ACHN (cell line): ENCODE results near the gene TTLL9.

ENCODE experiments used
- DNase-seq: peaks from one replicate; pipeline ENCODE4 v3.0.0-alpha.2; 2015
- in situ Hi-C: cut with HindIII; loops from 2 replicates; pipeline ENCODE4 v1.10.0; 2017; ENCODE audit warnings: low sequenced_read_pairs, low pct_ligation_motif_present, low pct_unique_long_range_greater_than_20kb

TTLL9 gene

DNA sequence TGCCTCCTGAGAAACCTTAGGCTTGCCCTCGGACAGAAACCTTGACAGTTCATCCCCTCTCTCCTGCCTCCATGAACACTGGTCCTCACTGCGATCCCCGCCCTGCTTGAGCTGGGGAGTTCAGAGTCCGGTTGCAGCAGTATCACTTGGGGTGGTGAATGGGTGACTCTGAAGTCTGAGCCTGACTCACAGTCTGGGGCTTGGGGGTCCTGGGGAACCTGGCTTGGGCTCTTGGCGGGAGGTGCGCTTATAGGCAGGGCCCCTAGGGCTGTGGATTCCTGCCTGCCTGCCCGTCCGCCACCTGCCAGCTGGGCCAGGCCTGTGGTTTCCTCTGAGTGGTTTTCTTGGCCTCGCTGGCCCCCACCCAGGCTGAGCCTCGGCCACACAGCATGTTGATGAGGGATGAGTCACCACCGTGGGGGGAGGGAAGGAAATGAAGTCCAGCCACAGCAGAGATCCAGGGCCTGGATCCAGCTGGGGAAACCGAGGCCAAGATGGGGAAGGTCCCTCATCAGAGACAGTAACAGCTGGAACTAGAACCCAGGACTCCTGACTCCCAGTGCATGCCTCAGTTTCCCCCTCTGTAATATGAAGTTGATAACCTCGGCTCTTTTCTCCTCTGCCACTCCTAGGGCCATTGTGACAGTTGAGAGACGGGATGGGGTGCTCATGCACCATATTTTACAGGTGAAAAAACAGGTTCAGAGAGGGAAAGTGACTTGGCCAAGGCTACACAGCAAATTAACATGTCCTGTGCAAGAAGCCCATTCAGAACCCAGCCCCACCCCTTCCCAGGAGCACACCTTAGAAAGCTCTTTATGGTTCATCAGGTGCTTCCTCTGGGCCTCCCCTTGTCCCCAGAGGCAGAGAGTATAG, 34.2 kb upstream of the TTLL9 start:
- in situ Hi-C loops, result no loop called here
- DNase-seq, result peak; percentile 93

DNA sequence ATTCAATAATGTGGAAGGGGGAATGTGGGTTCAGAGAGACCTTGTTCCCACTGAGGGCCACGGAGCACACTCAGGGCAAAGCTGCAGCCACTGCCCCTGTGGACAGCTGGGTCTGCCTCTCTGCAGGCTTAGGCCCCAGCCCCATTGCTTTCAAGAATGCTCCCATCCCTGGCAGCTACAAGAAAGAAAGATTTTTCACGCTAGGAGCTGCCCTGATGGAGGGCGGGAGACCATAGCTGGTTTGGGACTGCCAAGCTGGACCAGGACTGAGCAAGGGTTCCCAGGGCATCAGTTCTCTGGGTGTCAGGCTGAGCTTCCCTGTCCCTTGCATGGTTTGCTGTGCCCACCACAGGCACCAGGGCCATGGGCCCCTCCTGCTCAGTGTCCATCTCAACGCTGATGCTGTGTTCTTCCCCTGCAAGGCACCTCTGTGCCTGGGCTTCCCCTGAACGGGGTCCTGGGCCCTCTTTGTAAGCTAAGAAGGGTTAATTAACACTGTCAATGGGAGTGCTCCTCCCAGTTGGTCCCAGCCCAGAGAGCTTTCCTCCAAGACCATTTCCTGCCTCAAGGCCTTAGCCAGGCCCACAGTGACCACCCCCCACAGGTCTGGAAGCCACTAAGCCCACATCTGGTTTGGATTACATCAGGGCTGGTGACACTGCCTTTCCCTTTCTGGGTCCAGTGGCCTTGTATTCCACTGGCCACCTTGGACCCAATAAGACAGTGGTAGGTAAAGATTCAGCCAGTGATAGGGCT, 33.4 kb upstream of the TTLL9 start:
- in situ Hi-C loops, result no loop called here
- no peak for DNase-seq

DNA sequence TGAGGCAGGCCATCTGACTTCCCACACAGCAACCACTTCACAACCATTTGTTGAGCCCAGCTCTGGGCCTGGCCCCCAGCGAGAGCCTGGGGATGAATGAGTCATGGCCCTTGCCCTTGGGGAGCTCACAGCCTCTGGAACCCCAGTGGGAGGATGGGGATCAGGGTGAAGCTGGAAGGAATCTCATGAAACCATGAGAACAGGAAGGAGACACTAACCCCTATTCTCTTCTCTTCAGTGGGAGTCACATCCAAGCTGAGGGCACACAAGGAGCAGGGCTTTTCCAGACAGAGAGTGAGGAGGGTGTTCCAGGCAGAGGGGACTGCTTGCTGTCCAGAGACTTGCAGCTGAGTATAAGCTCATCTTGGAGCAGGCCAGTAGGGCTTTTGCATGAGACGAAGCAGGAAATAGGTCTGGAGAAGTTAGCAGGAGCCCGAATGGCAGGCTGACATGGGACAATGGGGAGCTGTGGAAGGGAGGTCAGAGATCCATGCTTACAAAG, 32.5 kb upstream of the TTLL9 start:
- DNase-seq, result peak; percentile 53
- in situ Hi-C loops, result no loop called here

DNA sequence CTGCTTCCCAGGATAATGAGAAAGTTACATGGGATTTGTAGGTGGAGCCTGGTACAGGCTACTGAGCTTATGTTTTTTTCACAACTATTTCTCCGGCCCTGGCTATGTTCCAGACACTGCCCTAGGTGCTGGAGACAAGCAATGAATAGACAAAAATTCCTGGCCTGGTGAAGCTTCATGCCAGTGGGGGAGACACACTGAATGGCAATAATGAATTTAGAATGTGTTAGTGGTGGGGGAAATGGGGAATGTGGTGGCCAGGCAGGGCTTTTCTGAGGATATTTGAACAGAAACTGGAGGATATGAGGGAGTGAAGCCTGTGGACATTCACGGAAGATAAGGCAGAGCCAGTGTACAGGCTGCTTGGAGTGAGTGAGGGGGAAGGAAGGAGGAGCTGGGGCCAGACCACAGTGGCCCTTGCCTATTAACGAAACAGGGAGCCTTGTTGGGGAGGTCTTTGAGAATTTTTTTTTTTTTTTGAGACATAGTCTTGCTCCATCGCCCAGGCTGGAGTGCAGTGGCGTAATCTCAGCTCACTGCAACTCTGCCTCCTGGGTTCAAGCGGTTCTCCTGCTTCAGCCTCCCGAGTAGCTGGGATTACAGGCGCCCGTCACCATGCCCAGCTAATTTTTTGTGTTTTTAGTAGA, 31.7 kb upstream of the TTLL9 start:
- in situ Hi-C loops, result no loop called here
- peak; percentile 45 for DNase-seq

DNA sequence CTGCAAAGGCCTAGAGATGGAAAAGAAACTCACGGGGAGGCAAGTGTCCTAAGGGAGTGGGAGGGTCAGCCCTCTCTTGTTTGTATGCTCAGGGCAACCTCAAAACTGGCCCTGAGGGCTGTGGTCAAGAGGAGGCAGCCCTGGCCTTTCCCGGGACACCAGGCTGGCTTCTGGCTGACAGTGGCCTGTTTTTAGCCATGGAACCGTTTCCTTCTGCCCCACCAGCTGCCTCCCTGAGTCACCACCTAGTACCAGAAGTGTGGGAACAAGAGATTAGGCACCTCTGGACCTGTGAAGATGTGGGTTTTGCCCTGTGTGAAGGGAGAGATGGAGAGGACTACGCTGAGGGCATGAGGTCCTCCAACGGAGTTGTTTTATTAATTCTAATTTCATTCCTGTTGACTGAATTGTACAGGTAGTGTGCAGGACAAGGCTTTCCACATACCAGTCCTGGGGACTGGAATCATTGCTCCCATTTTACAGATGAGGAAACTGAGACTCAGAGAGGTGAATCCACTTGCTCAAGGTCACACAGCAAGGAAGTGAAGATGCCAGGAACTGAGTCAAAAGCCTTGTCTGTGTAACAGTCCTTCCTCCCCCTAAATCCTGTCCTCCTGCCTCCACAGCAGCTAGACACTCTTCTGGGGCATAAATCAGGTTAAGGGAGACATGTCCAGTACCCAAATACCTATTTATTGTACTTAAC, 30.5 kb upstream of the TTLL9 start:
- DNase-seq, result peak; percentile 6

DNA sequence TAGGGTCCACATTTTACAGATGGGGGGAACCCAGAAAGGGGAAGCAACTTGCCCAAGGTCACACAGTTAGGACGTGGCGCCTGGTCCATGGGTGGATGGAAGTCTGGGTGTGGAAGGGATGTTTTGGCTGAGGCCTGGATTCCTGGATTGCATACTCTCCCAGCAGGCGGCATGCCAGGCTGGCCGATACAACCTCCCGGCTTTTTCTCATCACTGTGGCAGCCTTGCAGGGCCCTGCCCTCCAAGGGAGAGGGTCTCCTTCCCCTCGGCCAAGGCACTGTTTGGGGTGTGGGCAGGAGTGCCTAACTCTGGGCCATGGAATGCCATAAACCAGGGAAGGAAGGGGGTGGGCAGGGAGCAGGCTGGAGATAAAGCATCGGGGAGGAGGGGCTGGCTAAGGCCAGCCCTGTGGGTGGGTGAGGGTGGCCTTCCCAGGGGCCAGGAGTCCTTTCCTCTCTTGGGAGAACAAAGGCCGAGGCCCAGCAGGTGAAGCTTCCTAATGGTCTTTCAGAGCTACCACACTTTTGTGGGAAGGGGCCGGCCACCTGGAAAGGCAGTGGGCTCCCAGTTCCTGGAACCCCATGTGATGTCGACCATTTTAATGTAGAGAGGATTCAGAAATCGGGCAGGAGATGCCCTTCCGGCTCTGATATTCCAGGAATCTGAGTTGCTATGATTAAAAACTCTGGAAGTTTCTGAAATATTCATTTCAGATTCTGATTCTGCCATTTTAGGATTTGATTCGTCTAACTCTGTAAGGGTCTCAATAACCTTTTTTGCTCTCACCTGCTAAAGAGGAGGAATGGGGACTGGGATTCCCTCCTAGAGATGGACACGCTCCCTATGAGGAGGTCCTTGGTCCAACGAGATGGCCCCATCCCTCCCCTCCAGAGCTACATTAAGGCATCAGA, 29.3 kb upstream of the TTLL9 start:
- in situ Hi-C loops, result no loop called here
- peak; percentile 7 for DNase-seq

More for the DNA sequence above, 30.5 kb upstream of the TTLL9 start:
- in situ Hi-C loops, result no loop called here

DNA sequence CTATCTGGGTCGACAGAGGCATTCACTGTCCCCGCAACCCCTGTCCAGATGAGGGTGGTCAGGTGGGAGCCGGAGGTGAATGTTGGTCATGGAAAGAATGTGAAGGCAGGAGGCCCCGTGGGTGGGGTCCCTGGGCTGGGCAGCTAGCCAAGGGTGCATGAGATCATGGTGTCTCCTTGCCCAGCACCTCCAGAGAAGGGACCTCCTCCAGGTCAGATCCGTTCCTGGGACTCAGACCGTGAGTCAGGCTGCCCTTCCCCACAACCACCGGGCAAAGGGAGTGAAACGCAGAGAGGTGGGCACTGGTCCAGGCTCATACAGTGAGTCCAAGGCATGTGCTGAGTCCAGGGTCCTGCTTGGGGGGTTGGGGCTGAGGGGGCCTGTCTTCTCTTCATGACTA, 28.5 kb upstream of the TTLL9 start:
- in situ Hi-C loops, result no loop called here
- DNase-seq, result peak; percentile 67

DNA sequence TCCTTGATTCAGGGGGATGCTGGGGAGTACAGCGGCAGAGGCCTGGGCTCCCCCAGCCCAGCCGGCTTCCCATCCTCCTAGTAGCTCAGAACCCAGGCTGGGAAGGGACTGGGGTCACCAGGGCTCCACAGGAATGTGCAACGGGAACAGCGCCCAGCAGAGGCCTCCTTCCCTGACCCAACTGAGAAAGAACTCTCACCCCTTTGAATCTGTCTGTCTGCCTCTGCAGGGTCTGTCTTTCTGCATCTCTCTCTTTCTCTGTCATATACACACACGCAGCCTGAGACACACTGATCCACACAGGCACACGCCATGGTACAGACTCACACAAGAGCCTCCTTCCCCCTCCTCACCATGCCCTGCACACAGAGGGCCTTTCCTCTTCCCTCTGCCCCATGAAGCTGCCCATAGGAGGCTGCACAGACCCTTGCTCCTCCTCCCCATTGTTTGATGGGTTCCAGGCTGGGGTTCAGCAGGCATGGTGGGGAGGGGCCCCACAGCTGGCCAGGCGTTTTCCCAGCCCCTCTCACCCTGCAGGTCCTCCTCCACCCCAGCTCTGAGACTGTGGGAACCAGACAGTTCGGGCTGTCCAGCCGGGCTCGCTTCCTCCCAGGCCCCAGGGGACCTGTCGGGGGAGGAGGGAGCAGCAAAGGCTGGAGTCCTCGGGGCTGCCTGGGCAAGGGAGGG, 27.8 kb upstream of the TTLL9 start:
- DNase-seq, result peak; percentile 57
- in situ Hi-C loops, result no loop called here

DNA sequence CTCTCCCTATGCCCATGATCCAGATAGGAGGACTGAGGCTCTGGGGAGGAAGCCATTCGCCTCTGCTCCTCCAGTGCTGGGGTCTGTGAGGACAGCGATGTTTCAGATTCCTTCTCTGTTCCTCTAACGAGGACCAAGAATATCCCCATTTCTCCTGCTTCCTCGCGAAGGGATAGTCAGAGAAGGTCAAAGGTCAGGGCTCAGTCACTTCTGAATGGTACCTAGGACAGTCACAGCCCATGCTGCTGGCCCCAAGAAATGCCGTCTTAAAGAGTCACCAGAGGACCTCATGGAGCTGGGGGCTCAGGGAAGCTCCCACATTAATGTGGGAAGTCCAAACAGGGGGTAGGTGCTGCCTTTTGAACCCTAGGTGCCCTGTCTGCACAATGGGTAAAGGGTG, 27.1 kb upstream of the TTLL9 start:
- no peak for DNase-seq
- in situ Hi-C loops, result no loop called here

DNA sequence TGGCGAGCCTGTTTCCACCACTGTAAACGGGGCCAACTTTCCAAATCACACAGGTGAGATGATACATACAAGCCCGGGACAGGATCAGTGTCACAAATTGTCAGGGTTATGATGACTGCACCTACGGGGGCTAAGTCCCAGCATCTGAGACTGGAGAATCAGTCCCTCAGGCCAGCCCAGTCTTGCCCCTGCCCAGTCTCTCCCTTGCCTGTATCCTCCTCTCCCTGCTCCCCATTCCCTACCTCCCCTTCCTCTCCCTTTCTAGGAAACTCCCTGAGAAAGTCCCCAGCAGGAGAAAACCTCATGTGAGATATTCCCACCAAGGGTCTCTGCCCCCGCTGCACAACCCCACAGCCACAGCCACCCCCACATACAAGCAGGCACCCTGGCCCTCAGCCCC, 26.6 kb upstream of the TTLL9 start:
- no peak for DNase-seq
- in situ Hi-C loops, result no loop called here

DNA sequence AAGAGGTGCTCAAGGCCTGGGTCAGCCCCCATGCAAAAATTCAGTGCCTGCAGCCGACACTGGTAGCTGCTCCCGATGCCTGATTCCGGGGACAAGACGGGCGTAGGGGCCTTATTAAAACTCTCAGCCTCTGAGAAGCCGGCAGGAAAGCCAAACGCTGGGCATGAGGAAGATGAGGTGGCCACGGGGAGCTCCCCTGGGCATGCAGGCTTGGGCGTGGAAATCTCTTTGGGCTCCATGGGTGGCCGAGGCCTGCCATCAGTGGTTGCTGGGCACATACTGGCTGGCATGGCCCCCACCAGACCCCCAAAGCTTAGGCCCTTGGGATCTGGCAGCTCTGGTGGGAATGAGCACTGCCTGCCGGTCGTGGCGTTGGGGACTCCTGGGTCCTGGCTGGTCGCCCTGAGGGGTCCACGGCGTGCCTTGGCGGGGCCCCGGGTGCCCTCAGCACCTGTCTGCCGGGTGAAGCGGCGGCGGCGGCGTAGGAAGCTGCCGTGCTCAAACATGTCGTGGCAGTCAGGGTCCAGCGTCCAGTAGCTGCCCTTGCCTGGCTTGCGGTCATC, 25.6 kb upstream of the TTLL9 start:
- DNase-seq, result no peak
- in situ Hi-C loops, result no loop called here

DNA sequence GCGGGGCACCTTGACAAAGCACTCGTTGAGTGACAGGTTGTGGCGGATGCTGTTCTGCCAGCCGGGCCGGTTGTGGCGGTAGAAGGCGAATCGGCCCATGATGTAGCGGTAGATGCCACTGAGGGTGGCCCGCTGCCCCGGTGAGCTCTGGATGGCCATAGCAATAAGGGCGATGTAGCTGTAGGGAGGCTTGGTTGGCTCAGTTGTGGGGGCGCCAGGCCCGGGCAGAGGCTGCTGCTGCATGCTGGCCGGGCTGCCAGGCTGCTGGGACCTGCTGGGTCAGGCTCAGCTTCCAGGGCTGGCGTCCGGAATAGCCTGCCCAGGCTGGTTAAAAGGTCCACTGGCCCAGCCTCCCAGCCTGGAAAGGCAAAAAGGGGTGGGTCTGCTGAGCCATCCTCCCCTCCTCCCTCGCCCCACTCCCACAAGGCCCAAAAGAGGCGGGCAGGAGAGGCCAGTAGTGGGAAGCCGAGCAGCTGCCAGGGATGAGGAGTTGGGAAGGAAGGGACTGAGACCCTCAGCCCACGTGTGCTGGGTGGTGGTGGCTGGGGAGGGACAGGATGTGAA, 25.1 kb upstream of the TTLL9 start, which contains the start of gene FOXS1:
Gene FOXS1 (minus strand): TSS at position 305 of the 564 bp plus-strand sequence. CDS start 62 bp downstream, at position 243.
- DNase-seq, result peak; percentile 32
- in situ Hi-C loops, result no loop called here

DNA sequence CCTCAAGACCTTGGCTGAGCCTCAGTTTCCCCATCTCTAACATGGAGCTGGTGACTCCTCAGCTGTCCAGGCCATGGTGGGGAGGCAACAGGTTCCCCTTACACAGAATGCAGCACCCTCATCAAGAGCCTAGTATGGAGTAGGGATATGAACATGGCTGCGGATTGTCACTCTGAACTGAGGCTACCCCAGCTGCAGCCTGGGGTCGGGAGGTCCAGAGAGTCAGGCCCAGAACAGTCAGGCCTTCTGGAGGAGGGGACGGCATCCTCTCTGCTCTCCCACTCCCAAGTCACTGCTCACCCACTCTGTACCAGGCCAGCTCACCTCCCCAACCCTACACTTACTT, 23.7 kb upstream of the TTLL9 start:
- DNase-seq, result no peak
- in situ Hi-C loops, result no loop called here

DNA sequence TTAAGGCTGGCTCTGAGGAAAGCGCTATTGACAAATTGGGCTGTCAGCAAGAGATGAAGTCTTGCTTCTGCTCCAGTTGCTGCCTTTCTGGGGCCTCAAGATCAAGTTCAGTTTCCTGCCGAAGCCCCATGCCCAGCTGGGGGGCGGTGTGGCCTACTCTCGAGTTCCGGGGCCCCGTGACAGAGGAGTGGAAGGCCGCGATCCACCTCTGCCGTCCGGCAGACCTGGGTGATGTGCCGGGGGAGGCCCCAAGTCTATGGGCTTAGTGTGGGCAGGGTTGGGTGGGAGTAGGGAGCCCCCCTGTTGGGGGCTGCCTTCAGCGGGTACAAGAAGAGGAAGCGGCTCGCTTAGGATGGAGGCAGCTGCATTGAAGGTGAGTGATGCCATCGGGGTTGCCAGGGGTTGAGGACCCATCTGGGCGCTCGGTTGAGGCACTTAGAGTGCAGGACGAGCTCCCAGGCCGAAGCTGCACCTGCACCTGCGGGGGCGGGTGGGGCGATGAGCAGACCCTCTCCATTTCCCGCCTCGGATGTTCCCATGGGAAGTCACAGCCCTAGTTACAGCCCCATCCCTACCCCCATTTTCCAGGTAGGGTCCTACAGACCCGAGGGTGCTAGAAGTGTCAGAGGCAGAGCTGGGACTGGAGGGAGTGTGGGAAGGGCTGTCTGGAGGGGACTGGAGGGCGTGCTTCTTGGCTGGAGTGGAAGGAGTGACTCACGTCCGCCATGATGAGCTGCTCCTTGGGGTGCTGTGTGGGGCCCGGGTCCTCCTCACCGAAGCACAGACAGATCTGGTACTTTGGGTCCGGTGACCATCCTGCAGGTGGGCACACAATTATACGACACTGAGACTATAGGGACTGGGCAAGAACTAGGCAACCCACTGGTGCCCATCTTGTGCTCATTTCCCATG, 22.1 kb upstream of the TTLL9 start:
- in situ Hi-C loops, result no loop called here
- no peak for DNase-seq

DNA sequence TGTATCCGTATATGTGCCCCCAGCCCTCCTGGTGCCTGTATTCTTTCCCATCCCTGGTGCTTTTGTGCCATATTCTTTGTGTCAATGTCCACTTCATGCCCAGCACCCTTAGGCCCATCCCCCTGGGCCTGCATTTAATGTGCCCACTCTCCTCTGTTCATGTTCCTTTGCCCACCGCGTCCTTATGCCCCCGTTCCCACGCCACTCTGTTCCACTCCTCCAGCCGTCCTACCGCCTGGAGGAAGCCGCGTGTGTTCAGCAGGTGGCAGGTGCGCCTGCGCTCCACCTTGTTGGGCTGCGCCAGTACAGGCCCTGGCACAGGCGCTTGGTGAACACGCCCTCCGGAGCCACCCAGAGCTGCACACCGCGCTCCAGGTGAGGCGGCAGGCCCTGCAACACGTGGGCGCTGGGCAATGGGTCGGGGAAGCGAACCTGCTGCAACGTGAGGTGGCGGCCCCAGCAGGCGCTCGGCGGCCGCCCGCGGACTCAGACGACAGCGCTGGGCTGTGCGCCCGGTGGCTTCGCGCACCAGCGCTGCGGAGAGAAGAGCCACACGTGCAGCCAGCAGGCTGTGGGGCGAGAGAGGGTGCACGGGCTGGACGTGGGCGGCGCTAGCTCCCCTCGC, 21.0 kb upstream of the TTLL9 start:
- in situ Hi-C loops, result no loop called here
- DNase-seq, result no peak
